Spleen (tissue), 11 donors: ENCODE results near the gene IDI2. TPM values are rescaled to one million over a fixed set of nuclear protein-coding genes. Genes with fewer than 3 reads are reported as not detected.
A peak's percentile ranks its signal among the peaks of the same experiment; 100 is the strongest.
"Not testable (repeated sequence)": the region's sequence is repeated elsewhere in the genome, so short reads cannot be mapped to it uniquely, and the experiment has no call there.

ENCODE experiments used
- DNase-seq: peaks from one replicate; pipeline ENCODE4 v3.0.0-alpha.2; 2020
- H3K27ac ChIP-seq, 8 donors: fragments of 200-600 bp; sonication (generic) in 7 of 8; 1 replicate in 4 of 8; 2 replicates in 4 of 8; pipeline versions ENCODE4 v1.5.0 to v1.8.0; 2016 to 2021; ENCODE audit warnings: inconsistent platforms in 4 of 8, mild to moderate bottlenecking in 4 of 8, moderate library complexity in 1 of 8
- H3K27me3 ChIP-seq, 7 donors: fragments of 200-600 bp; sonication (generic) in 6 of 7; replicated peaks in 1 of 7; 1 replicate in 4 of 7; 2 replicates in 3 of 7; pipeline versions ENCODE4 v1.5.0 to v1.8.0; 2016 to 2021; ENCODE audit warnings: inconsistent platforms in 3 of 7, mild to moderate bottlenecking in 1 of 7
- H3K36me3 ChIP-seq, 6 donors: fragments of 200-600 bp; sonication (generic) in 5 of 6; 1 replicate in 4 of 6; 2 replicates in 2 of 6; pipeline versions ENCODE4 v1.5.0 to v1.8.0; 2016 to 2021; ENCODE audit warnings: inconsistent platforms in 2 of 6
- H3K4me1 ChIP-seq, 6 donors: fragments of 200-600 bp; sonication (generic) in 5 of 6; 1 replicate in 3 of 6; 2 replicates in 3 of 6; pipeline versions ENCODE4 v1.5.0 to v1.8.0; 2016 to 2021; ENCODE audit warnings: inconsistent platforms in 3 of 6
- H3K4me3 ChIP-seq, 8 donors: fragments of 200-600 bp; sonication (generic) in 7 of 8; 1 replicate in 4 of 8; 2 replicates in 4 of 8; pipeline versions ENCODE4 v1.5.0 to v1.8.0; 2016 to 2021; ENCODE audit warnings: inconsistent platforms in 4 of 8, mild to moderate bottlenecking in 4 of 8, moderate library complexity in 2 of 8
- H3K9me3 ChIP-seq, 8 donors: fragments of 200-600 bp; sonication (generic) in 7 of 8; 1 replicate in 4 of 8; 2 replicates in 4 of 8; pipeline versions ENCODE4 v1.5.0 to v1.8.0; 2016 to 2021; ENCODE audit warnings: inconsistent platforms in 4 of 8
- POLR2A ChIP-seq, 3 donors: fragments of 450-650 bp; IDR thresholded peaks; one replicate each; pipeline ENCODE4 v1.5.1; 2017; ENCODE audit warnings: antibody characterized with exemption in 3 of 3, mild to moderate bottlenecking in 1 of 3
- POLR2AphosphoS5 ChIP-seq, 3 donors: sonication (generic); formaldehyde crosslinking; IDR thresholded peaks; one replicate each; pipeline ENCODE4 v1.5.1; 2017; ENCODE audit warnings: antibody characterized with exemption in 3 of 3
- WGBS, 5 donors: extraction: QIAGEN DNeasy Blood & Tissue Kit in 3 of 5; methylation state at CpG; one replicate each; pipeline versions ENCODE4 v1.1.5 to v1.1.7; 2013 to 2018; 5-methylcytosine and 5-hydroxymethylcytosine counted together
- intact Hi-C: fragments of 100-400 bp; cut with DNase I; formaldehyde crosslinking; loops from one replicate; pipeline ENCODE4 v1.15.0; 2023; ENCODE audit warnings: low total_unique reads
- polyA plus RNA-seq, 3 donors: library from polyadenylated mRNA; stranded (reverse); fragments of 200-250 nt; gene quantifications; one replicate each; pipeline ENCODE4 v1.2.1, GENCODE V29; 2013
- total RNA-seq, 7 donors: library from RNA; depleted of rRNA in 3 of 7; stranded (reverse); fragments of >200 nt in 3 of 7; fragmentation: NEBNext Ultra II Directional in 4 of 7; extraction: Animal tissue kit (Norgen Biotek cat#: 25700) in 4 of 7; gene quantifications; one replicate each; pipeline versions ENCODE4 v1.1.0 to v1.2.1, GENCODE V29; 2016 to 2021
- TF ChIP-seq, protein P1 (sequence below), 11 experiments: fragments of 200-600 bp in 7 of 11; fragments of 450-650 bp in 4 of 11; sonication (generic) in 4 of 11; IDR thresholded peaks in 8 of 11; conservative IDR thresholded peaks in 3 of 11; 1 replicate in 7 of 11; 2 replicates in 4 of 11; pipeline versions ENCODE4 v1.4.0 to v1.8.0; 2016 to 2021; ENCODE audit warnings: antibody characterized with exemption in 11 of 11, inconsistent platforms in 4 of 11, mild to moderate bottlenecking in 1 of 11
- donor health status: healthy with polysubstance abuse.
- donor health status: DM: no; HTN: no; CAD: no; lungs with moderate emphysema.
- donor health status: DM: no; HTN: no; CAD: no.
- donor health status: Bipolar disorder and iron deficiency.
- donor health status: healthy.
- donor health status: DM: no; HTN: no; CAD: no.
- donor health status: DM: yes; HTN: yes; CAD: no.

IDI2 gene
- total and polyA plus RNA-seq, 10 donors: 0.06 to 0.09 TPM; not detected in 8

- TF ChIP-seq, protein P1, sequence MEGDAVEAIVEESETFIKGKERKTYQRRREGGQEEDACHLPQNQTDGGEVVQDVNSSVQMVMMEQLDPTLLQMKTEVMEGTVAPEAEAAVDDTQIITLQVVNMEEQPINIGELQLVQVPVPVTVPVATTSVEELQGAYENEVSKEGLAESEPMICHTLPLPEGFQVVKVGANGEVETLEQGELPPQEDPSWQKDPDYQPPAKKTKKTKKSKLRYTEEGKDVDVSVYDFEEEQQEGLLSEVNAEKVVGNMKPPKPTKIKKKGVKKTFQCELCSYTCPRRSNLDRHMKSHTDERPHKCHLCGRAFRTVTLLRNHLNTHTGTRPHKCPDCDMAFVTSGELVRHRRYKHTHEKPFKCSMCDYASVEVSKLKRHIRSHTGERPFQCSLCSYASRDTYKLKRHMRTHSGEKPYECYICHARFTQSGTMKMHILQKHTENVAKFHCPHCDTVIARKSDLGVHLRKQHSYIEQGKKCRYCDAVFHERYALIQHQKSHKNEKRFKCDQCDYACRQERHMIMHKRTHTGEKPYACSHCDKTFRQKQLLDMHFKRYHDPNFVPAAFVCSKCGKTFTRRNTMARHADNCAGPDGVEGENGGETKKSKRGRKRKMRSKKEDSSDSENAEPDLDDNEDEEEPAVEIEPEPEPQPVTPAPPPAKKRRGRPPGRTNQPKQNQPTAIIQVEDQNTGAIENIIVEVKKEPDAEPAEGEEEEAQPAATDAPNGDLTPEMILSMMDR (IDR thresholded peaks at IDR 0.05 in 8 of 11, conservative IDR thresholded peaks at IDR 0.05 in 3 of 11): no peak
- no peak for TF ChIP-seq POLR2A (IDR thresholded peaks at IDR 0.05)
- no peak for TF ChIP-seq POLR2AphosphoS5 (IDR thresholded peaks at IDR 0.05)
- Histone ChIP-seq H3K27ac (no peak overlapping the region), H3K4me1 (no peaks in the 10 kb centered on the region), H3K27me3 (no peaks in the 10 kb centered on the region), H3K36me3 (peaks cover 0 to 99% (median 92%) of the 10 kb centered on the region in 6 donors), H3K9me3 (no peaks in the 10 kb centered on the region), H3K4me3 (no peak overlapping the region)
- DNase-seq: peak; percentile 38
- intact Hi-C loops: no loop called here
- 88 to 95% (median 94%) methylated on average over 7 of the region's 7 CpGs for WGBS, 5 donors
These were observed 15.0 kb downstream of the IDI2 start for GRCh38 chr10:1010703-1011102.

DNA sequence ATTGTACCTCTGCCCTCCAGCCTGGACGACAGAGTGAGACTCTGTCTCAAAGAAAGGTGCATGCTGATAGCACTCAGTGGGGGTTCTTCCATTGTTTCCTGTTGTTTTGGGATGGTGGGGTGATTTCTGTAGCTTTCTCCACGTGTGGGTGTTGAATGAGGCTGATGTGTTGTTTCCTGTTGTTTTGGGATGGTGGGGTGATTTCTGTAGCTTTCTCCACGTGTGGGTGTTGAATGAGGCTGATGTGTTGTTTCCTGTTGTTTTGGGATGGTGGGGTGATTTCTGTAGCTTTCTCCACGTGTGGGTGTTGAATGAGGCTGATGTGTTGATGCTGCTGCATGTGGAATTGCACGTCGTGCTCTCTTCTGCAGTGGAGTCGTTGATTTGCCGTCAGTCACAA is 15.7 kb downstream of the IDI2 start:
- H3K9me3 ChIP-seq, H3K4me1 ChIP-seq, H3K4me3 ChIP-seq, intact Hi-C loops, H3K27me3 ChIP-seq, H3K27ac ChIP-seq, DNase-seq: not testable (repeated sequence)
- peaks cover 0 to 100% (median 96%) of the 10 kb centered on the region in 6 donors for H3K36me3 ChIP-seq
- WGBS, 5 donors: 70 to 78% (median 72%) methylated on average over 7 to 8 of the region's 8 CpGs

DNA sequence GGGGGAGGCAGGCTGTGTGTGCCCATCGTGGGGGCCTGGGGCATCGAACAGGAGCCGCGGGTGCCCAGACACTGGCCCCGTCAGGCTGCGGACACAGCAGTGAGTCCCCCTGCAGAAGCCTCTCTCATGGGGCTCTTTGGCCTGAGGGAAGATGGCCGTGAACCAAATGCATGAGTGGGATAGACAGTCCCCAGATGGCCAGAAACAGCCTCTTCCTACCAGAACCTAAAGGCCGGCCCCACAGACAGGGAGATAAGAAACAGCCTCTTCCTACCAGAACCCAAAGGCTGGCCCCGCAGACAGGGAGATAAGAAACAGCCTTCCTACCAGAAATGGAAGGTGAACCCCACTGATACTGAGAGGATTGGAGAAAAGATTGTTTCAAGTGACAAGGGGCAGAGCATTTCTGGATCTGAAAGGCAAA is 16.6 kb downstream of the IDI2 start:
- Histone ChIP-seq H3K36me3 (peaks cover 5 to 100% (median 96%) of the 10 kb centered on the region in 6 donors), H3K27me3 (no peaks in the 10 kb centered on the region), H3K4me1 (no peaks in the 10 kb centered on the region), H3K4me3 (no peak overlapping the region), H3K27ac (no peak overlapping the region), H3K9me3 (no peaks in the 10 kb centered on the region)
- intact Hi-C loops: no loop called here
- DNase-seq: no peak
- 93 to 99% (median 96%) methylated on average over 9 of the region's 9 CpGs for WGBS, 5 donors
- TF ChIP-seq POLR2A (IDR thresholded peaks at IDR 0.05) (no peak), POLR2AphosphoS5 (IDR thresholded peaks at IDR 0.05) (peak in 1 of 3 donors; percentile 35)
- TF ChIP-seq, protein P1 (IDR thresholded peaks at IDR 0.05 in 8 of 11, conservative IDR thresholded peaks at IDR 0.05 in 3 of 11): no peak

- DNase-seq: no peak
- no peak for TF ChIP-seq POLR2A (IDR thresholded peaks at IDR 0.05)
- intact Hi-C loops: no loop called here
- Histone ChIP-seq H3K4me1 (no peaks in the 10 kb centered on the region), H3K27me3 (no peaks in the 10 kb centered on the region), H3K27ac (no peak overlapping the region), H3K9me3 (peaks cover 0 to 9% (median 7%) of the 10 kb centered on the region in 8 donors), H3K36me3 (peaks cover 11 to 100% (median 98%) of the 10 kb centered on the region in 6 donors), H3K4me3 (no peak overlapping the region)
- WGBS, 5 donors: 87 to 95% (median 92%) methylated on average over 10 of the region's 10 CpGs
These were observed 18.1 kb downstream of the IDI2 start for GRCh38 chr10:1007583-1007982.

GRCh38 chr10:1006573-1006972 is 19.1 kb downstream of the IDI2 start:
- H3K9me3 ChIP-seq: peaks cover 0 to 19% (median 17%) of the 10 kb centered on the region in 8 donors
- 95 to 98% (median 96%) methylated on average over 9 of the region's 9 CpGs for WGBS, 5 donors
- H3K27me3 ChIP-seq: no peaks in the 10 kb centered on the region
- TF ChIP-seq, protein P1 (IDR thresholded peaks at IDR 0.05 in 8 of 11, conservative IDR thresholded peaks at IDR 0.05 in 3 of 11): no peak
- intact Hi-C loops: no loop called here
- DNase-seq: no peak
- H3K36me3 ChIP-seq: peaks cover 15 to 100% (median 98%) of the 10 kb centered on the region in 6 donors
- H3K4me3 ChIP-seq: no peak overlapping the region
- H3K27ac ChIP-seq: no peak overlapping the region
- no peaks in the 10 kb centered on the region for H3K4me1 ChIP-seq
